Spleen (tissue), 11 donors: Measurements from ENCODE around the gene IRX2. TPM values are rescaled to one million over a fixed set of nuclear protein-coding genes. Genes with fewer than 3 reads are reported as not detected.

Source experiments
- DNase-seq: peaks from one replicate; pipeline ENCODE4 v3.0.0-alpha.2; 2020
- H3K27ac ChIP-seq, 8 donors: fragments of 200-600 bp; sonication (generic) in 7 of 8; 1 replicate in 4 of 8; 2 replicates in 4 of 8; pipeline versions ENCODE4 v1.5.0 to v1.8.0; 2016 to 2021; ENCODE audit warnings: inconsistent platforms in 4 of 8, mild to moderate bottlenecking in 4 of 8, moderate library complexity in 1 of 8
- H3K27me3 ChIP-seq, 7 donors: fragments of 200-600 bp; sonication (generic) in 6 of 7; replicated peaks in 1 of 7; 1 replicate in 4 of 7; 2 replicates in 3 of 7; pipeline versions ENCODE4 v1.5.0 to v1.8.0; 2016 to 2021; ENCODE audit warnings: inconsistent platforms in 3 of 7, mild to moderate bottlenecking in 1 of 7
- H3K36me3 ChIP-seq, 6 donors: fragments of 200-600 bp; sonication (generic) in 5 of 6; 1 replicate in 4 of 6; 2 replicates in 2 of 6; pipeline versions ENCODE4 v1.5.0 to v1.8.0; 2016 to 2021; ENCODE audit warnings: inconsistent platforms in 2 of 6
- H3K4me1 ChIP-seq, 6 donors: fragments of 200-600 bp; sonication (generic) in 5 of 6; 1 replicate in 3 of 6; 2 replicates in 3 of 6; pipeline versions ENCODE4 v1.5.0 to v1.8.0; 2016 to 2021; ENCODE audit warnings: inconsistent platforms in 3 of 6
- H3K4me3 ChIP-seq, 8 donors: fragments of 200-600 bp; sonication (generic) in 7 of 8; 1 replicate in 4 of 8; 2 replicates in 4 of 8; pipeline versions ENCODE4 v1.5.0 to v1.8.0; 2016 to 2021; ENCODE audit warnings: inconsistent platforms in 4 of 8, mild to moderate bottlenecking in 4 of 8, moderate library complexity in 2 of 8
- H3K9me3 ChIP-seq, 8 donors: fragments of 200-600 bp; sonication (generic) in 7 of 8; 1 replicate in 4 of 8; 2 replicates in 4 of 8; pipeline versions ENCODE4 v1.5.0 to v1.8.0; 2016 to 2021; ENCODE audit warnings: inconsistent platforms in 4 of 8
- CTCF ChIP-seq, 11 experiments: fragments of 200-600 bp in 7 of 11; fragments of 450-650 bp in 4 of 11; sonication (generic) in 4 of 11; IDR thresholded peaks in 8 of 11; conservative IDR thresholded peaks in 3 of 11; 1 replicate in 7 of 11; 2 replicates in 4 of 11; pipeline versions ENCODE4 v1.4.0 to v1.8.0; 2016 to 2021; ENCODE audit warnings: antibody characterized with exemption in 11 of 11, inconsistent platforms in 4 of 11, mild to moderate bottlenecking in 1 of 11
- POLR2A ChIP-seq, 3 donors: fragments of 450-650 bp; IDR thresholded peaks; one replicate each; pipeline ENCODE4 v1.5.1; 2017; ENCODE audit warnings: antibody characterized with exemption in 3 of 3, mild to moderate bottlenecking in 1 of 3
- POLR2AphosphoS5 ChIP-seq, 3 donors: sonication (generic); formaldehyde crosslinking; IDR thresholded peaks; one replicate each; pipeline ENCODE4 v1.5.1; 2017; ENCODE audit warnings: antibody characterized with exemption in 3 of 3
- WGBS, 5 donors: extraction: QIAGEN DNeasy Blood & Tissue Kit in 3 of 5; methylation state at CpG; one replicate each; pipeline versions ENCODE4 v1.1.5 to v1.1.7; 2013 to 2018; 5-methylcytosine and 5-hydroxymethylcytosine counted together
- intact Hi-C: fragments of 100-400 bp; cut with DNase I; formaldehyde crosslinking; loops from one replicate; pipeline ENCODE4 v1.15.0; 2023; ENCODE audit warnings: low total_unique reads
- polyA plus RNA-seq, 3 donors: library from polyadenylated mRNA; stranded (reverse); fragments of 200-250 nt; gene quantifications; one replicate each; pipeline ENCODE4 v1.2.1, GENCODE V29; 2013
- total RNA-seq, 7 donors: library from RNA; depleted of rRNA in 3 of 7; stranded (reverse); fragments of >200 nt in 3 of 7; fragmentation: NEBNext Ultra II Directional in 4 of 7; extraction: Animal tissue kit (Norgen Biotek cat#: 25700) in 4 of 7; gene quantifications; one replicate each; pipeline versions ENCODE4 v1.1.0 to v1.2.1, GENCODE V29; 2016 to 2021
- donor health status: healthy with polysubstance abuse.
- donor health status: DM: no; HTN: no; CAD: no; lungs with moderate emphysema.
- donor health status: DM: no; HTN: no; CAD: no.
- donor health status: Bipolar disorder and iron deficiency.
- donor health status: healthy.
- donor health status: DM: no; HTN: no; CAD: no.
- donor health status: DM: yes; HTN: yes; CAD: no.

Gene IRX2
- total and polyA plus RNA-seq, 10 donors = 0.03 to 0.26 (median 0.13) TPM; not detected in 7

DNA sequence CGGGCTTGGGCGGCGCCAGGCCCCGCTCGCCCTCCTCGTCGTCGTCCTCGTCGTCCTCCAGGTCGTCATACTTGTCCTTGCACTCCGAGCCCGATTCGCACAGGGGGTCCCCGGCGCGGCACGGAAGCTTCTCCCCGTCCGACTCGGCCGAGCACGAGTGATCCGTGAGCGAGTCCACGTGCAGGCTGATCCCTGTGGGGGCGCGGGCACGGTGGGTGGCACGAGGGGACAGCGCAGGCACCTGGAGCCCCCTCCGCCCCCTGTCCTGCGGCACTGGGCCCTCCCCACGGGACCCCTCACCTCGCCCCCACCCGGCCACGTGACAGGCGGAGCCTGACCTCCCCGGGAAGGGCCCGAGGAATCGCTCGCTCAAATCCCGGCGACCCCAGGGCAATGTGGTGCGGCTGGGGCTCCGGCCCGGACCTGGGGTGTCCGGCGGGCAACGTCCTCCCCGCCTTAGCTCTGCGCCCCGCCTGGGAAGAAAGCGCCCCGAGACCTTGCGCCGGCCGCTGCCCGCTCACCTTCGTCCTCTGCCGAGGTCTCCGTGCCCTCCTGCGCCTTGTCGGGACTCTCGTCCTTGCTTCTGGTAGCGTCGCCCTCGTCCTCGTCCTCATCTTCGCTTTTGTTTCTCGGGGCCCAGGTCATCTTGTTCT, 2.5 kb downstream of the IRX2 start:
- Histone ChIP-seq H3K36me3 (no peaks in the 10 kb centered on the region), H3K4me1 (peaks cover 0 to 48% (median 21%) of the 10 kb centered on the region in 6 donors), H3K4me3 (peak overlapping the region in 2 of 8 donors; percentile 2 to 3), H3K27me3 (peaks cover 14 to 99% (median 91%) of the 10 kb centered on the region in 7 donors), H3K9me3 (peaks cover 0 to 35% (median 0%) of the 10 kb centered on the region in 8 donors), H3K27ac (no peak overlapping the region)
- 9 to 29% (median 16%) methylated on average over 27 to 71 of the region's 71 CpGs for WGBS, 5 donors
- TF ChIP-seq CTCF (IDR thresholded peaks at IDR 0.05 in 8 of 11, conservative IDR thresholded peaks at IDR 0.05 in 3 of 11) = no peak
- no peak for TF ChIP-seq POLR2A (IDR thresholded peaks at IDR 0.05)
- no peak for TF ChIP-seq POLR2AphosphoS5 (IDR thresholded peaks at IDR 0.05)
- intact Hi-C loops = no loop called here
- DNase-seq = no peak

GRCh38 chr5:2748179-2748860, 3.2 kb downstream of the IRX2 start:
- H3K9me3 ChIP-seq = peaks cover 0 to 36% (median 0%) of the 10 kb centered on the region in 8 donors
- DNase-seq = no peak
- no peak overlapping the region for H3K27ac ChIP-seq
- peaks cover 0 to 48% (median 21%) of the 10 kb centered on the region in 6 donors for H3K4me1 ChIP-seq
- H3K36me3 ChIP-seq = no peaks in the 10 kb centered on the region
- intact Hi-C loops = no loop called here
- peak overlapping the region in 1 of 8 donors; percentile 3 for H3K4me3 ChIP-seq
- TF ChIP-seq CTCF (IDR thresholded peaks at IDR 0.05 in 8 of 11, conservative IDR thresholded peaks at IDR 0.05 in 3 of 11) (no peak), POLR2A (IDR thresholded peaks at IDR 0.05) (no peak), POLR2AphosphoS5 (IDR thresholded peaks at IDR 0.05) (no peak)
- peaks cover 16 to 99% (median 88%) of the 10 kb centered on the region in 7 donors for H3K27me3 ChIP-seq
- WGBS, 5 donors = 4 to 13% (median 10%) methylated on average over 28 to 86 of the region's 86 CpGs

GRCh38 chr5:2747363-2748162, 3.9 kb downstream of the IRX2 start:
- DNase-seq = no peak
- Histone ChIP-seq H3K27ac (no peak overlapping the region), H3K4me1 (peaks cover 0 to 41% (median 17%) of the 10 kb centered on the region in 6 donors), H3K27me3 (peaks cover 15 to 99% (median 88%) of the 10 kb centered on the region in 7 donors), H3K36me3 (no peaks in the 10 kb centered on the region), H3K9me3 (peaks cover 0 to 35% (median 0%) of the 10 kb centered on the region in 8 donors), H3K4me3 (no peak overlapping the region)
- 8 to 10% (median 8%) methylated on average over 26 of the region's 26 CpGs for WGBS, 5 donors
- intact Hi-C loops = no loop called here
- TF ChIP-seq POLR2AphosphoS5 (IDR thresholded peaks at IDR 0.05) = no peak
- no peak for TF ChIP-seq CTCF (IDR thresholded peaks at IDR 0.05 in 8 of 11, conservative IDR thresholded peaks at IDR 0.05 in 3 of 11)
- no peak for TF ChIP-seq POLR2A (IDR thresholded peaks at IDR 0.05)
